Left cardiac atrium (tissue), 4 donors: ENCODE data around the gene PRKN. TPM values are rescaled to one million over a fixed set of nuclear protein-coding genes. Genes with fewer than 3 reads are reported as not detected.

Experiments used
- ATAC-seq, 2 donors: fragments of 200-7000 bp; cut with Tn5 transposase; one replicate each; pipeline ENCODE4 v1.9.1; 2020; ENCODE audit warnings: mild to moderate bottlenecking in 2 of 2, moderate library complexity in 2 of 2
- DNase-seq: peaks from one replicate; pipeline ENCODE4 v3.0.0-alpha.2; 2020
- intact Hi-C, 2 donors: fragments of 100-400 bp; cut with DNase I; formaldehyde crosslinking; loops; one replicate each; pipeline versions ENCODE4 v1.14.1 to v1.15.1; 2022 to 2023
- total RNA-seq, 2 donors: library from RNA; stranded (reverse); fragmentation: NEBNext Ultra II Directional; extraction: Animal tissue kit (Norgen Biotek cat#: 25700); gene quantifications; one replicate each; pipeline ENCODE4 v1.2.1, GENCODE V29; 2021
- donor health status: DM: no; HTN: yes; CAD: no.
- donor health status: DM: no; HTN: yes; CAD: no; lungs with severe emphysema.
- donor health status: DM: yes; HTN: yes; CAD: no.
- donor health status: Dilated cardiomyopathy.

Gene PRKN
- total RNA-seq, 2 donors from 2014 or later: 13.8 to 22.2 TPM

DNA sequence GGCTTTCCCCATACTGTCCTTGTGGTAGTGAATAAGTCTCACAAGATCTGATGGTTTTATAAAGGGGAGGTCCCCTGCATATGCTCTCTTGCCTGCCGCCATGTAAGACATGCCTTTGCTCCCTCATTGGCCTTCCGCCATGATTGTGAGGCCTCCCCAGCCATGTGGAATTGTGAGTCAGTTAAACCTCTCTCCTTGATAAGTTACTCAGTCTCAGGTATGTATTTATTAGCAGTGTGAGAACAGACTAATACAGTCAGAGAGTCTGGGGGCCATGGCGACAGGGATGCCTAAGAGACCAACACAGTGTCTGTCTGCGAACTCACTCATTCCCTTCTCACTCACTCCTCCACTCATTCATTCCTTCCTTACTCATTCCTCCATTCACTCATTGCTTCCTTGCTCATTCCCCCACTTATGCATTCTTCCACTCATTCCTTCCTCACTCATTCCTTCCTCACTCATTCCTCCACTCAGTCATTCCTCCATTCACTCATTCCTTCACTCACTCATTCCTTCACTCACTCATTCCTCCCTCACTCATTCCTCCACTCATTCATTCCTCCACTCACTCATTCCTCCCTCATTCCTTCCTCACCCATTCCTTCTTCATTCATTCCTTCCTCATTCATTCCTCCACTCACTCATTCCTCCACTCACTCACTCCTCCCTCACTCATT is 1316.2 kb downstream of the PRKN start:
- no peak for ATAC-seq
- no peak for DNase-seq
- intact Hi-C loops: loop anchor here in 1 of 2 donors (10.0 kb wide), 1 partner anchor 283 kb away; no protein-coding TSS in a partner anchor

DNA sequence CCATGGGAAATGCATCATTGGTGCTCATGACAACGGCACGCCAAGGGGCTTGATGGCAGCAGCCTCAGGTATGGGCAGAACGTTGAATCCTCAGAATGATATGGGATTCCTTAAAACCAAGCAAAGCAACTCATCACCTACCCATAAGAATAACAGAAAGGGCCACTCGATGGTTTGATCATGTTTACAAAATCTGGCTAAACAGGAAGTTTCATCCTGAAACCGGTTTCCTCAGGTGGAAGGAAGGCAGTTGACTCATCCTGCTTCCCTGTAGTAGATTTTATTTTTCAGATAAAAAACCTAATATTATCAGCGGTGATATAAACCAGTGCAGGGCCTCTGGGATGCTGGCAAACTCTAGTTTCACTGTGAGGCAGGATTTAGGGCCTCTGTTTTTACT is 1316.8 kb downstream of the PRKN start:
- DNase-seq (no peak), ATAC-seq (no peak)
- intact Hi-C loops: loop anchor here in 1 of 2 donors (10.0 kb wide), 1 partner anchor 284 kb away; no protein-coding TSS in a partner anchor

DNA sequence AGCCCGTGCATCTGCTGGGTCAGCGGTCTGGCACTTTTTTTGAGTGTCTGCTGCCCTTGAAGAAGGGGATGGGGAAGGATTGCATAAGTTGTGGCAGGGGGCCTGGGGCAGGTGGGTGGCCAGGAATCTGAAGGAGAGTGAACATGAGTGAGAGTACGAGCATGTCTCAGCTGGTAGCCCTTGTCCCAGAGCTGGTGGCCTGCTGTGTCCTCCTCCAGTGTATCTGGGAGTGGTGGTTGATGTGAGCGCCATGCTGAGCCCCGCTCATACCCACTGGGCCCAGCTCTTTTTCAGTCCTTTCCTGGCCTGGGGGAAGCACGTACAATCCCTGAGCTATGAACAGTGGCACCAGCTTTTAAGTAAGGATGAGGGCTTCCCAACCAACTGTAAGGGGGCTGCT is 1317.5 kb downstream of the PRKN start:
- ATAC-seq: no peak
- no peak for DNase-seq

DNA sequence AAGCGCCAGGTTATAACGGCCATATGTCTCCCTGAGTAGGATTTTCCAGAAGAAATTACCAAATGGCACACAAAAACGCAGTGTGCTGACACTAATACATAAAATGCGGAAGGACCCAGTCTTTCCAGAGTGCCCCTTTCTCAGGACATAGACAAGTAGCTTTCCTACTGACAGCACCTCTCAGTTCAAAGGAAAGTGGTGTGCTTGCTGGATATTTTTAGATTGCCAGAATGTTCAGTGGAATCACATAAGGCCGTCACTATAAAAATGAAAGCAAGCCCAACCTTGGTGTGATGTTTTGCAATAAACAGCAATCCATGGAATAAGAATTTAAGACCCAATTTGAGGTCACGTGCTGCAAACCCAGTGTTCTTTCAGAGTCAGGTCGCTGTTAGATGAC is 1318.2 kb downstream of the PRKN start:
- DNase-seq (no peak), ATAC-seq (no peak)

More for the DNA sequence above, 1317.5 kb downstream of the PRKN start:
- intact Hi-C loops: loop anchor here in 1 of 2 donors (10.0 kb wide), 1 partner anchor 285 kb away; no protein-coding TSS in a partner anchor

DNA sequence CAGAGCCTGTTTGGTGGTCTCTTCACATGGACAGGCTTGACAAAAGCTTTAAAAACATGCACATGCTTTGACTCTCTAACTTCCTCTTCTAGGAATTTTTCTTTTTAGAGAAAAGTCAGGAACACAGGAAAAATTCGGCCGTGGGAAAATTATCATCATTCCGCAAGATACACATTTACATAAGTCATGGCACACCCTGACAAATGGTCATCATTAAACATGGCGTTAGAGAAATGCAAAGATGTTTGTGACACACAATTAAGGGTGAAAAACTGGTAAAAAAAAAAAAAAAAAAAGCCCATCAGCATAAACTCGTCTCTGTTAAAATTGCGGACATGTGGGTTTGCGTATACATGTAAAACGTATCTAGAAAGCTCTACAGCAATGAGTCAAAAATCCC is 1319.5 kb downstream of the PRKN start:
- ATAC-seq: no peak
- intact Hi-C loops: no loop called here
- DNase-seq: no peak

More for the DNA sequence above, 1318.2 kb downstream of the PRKN start:
- intact Hi-C loops: no loop called here

DNA sequence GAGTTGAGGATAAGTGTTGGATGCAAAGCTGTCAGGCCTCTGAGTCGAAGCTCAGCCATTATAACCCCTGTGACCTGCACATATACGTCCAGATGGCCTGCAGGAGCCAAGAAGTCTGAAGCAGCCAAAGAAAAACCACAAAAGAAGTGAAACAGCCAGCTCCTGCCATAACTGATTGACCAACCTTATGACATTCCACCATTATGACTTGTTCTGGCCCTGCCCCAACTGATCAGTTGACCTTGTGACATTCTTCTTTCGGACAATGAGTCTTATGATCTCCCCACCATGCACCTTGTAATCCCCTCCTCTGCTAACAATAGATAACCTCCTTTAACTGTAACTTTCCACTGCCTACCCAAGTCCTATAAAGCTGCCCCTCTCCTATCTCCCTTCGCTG is 1320.0 kb downstream of the PRKN start:
- intact Hi-C loops: no loop called here
- DNase-seq (no peak), ATAC-seq (no peak)

DNA sequence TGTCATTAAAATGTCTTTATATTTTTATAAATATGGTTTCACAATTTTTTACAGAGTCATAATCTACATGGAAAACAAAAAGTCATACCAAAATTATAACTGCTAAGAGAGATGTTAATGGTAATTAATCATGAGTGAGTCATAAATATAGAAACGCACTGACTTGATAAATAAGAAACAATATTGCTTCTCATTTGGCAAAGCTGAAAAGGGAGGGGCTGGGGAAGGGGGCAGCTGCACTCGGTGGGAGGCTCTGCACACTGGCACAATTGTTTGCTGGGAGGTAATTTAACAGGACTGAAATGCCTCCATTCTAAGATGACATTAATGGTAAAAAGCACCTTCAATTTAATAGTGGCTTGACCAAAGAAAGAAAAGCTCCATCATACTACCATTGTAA is 1320.5 kb downstream of the PRKN start:
- DNase-seq (no peak), ATAC-seq (no peak)
- intact Hi-C loops: no loop called here

DNA sequence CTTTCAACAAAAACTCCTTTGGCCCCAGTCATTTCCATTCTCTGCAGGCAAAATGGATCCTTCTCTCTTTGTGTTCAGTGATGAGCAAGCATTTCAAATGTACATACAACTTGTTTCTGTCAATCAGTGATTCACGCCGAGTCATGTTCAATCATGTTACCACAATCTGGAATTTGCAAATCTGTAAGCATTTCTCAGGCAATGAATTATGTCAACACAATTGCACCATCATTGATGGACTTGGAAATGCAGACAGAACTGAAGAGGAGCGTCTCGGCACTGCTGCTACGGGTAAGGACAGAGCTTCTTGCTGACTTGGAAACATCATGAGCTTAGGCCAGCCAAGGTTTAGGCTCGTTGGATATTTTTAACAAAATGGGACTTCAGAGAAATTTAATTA is 1320.9 kb downstream of the PRKN start:
- ATAC-seq (no peak), DNase-seq (no peak)
- intact Hi-C loops: no loop called here

DNA sequence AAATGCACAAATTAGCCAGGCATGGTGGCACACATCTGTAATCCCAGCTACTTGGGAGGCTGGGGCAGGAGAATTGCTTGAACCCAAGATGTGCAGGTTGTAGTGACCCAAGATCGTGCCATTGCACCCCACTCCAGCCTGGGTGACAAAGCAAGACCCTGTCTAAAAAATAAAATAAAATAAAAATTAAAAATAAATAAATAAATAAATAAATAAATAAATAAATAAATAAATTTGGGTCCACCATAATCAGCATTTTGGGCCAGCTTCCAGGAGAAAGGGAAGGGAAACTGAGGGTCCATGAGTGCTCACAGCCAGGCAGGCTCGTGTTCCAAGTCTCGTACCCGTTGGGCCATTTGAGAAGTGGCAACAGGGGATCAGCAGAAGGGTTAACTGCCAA is 1322.1 kb downstream of the PRKN start:
- DNase-seq (no peak), ATAC-seq (no peak)
- intact Hi-C loops: no loop called here

DNA sequence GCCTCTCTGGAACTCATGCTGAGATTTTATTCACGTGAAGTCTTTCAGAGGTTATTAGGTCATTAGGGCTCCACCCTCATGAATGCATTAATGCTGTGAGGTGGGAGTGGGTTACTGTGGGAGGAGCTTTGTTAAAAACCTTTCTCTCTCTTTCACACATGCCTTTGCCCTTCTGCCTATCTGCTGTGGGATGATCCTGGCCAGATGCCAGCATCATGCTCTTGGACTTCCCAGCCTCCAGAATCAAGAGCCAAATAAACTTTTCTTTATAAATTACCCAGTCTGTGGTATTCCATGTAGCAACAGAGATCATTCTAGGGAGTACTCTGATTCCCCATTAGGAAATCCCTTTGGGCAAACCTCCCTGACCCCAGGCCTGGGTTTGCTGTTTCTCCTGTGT is 1323.8 kb downstream of the PRKN start:
- ATAC-seq (no peak), DNase-seq (no peak)
- intact Hi-C loops: no loop called here

DNA sequence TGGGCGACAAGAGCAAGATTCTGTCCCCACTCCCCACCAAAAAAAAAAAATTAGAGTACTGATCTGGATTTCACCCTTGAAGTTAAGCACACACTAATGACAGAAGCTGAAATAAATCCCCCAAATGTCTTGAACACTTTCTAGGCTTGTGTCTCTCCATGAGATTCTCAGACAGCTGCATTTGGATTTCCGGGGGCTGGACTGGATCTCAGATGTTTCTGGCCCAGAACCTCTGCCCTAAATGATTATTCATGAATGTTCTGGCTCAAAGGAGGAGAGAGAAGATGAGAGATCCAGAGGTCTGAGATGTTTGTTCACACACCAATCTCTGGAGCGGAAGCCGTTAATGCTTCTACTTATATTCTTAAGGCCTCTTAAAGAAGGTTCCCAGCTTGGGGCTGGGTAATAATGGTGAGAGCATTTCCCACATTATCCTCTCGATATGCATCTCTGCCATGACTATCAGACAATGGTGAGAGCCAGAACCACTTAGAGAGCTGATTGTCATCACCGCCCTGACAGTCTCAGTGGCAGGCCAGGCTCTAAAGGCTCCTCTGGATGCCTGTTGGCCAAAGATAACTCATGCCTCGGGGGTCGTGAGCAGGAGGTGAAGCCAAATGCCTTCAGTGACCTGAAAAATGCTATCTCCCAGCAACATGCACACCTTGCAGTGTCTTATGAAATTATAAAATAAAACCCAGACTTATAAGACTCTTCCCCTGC is 1325.8 kb downstream of the PRKN start:
- ATAC-seq: peak in 1 of 2 donors; percentile 12
- no peak for DNase-seq
- intact Hi-C loops: no loop called here

DNA sequence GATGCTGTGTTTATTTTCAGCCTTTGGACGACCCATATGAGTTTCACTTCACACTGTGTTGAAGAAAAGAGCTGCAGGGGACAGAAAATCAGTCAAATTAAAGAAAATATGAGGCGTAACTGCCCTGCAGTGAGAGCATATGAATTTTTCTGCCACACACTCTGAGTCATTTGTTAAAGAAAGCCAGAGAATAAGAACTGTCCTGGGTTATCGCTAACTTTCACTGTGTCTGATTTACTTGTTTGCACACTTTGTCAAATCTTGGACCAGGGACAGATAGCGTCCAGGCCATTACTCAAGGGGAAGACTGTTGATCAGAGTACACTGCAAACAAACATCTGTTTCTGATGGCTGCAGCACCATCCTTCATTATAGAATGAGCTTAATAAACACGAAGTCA is 1326.9 kb downstream of the PRKN start:
- intact Hi-C loops: no loop called here
- DNase-seq (no peak), ATAC-seq (peak in 1 of 2 donors; percentile 38)

DNA sequence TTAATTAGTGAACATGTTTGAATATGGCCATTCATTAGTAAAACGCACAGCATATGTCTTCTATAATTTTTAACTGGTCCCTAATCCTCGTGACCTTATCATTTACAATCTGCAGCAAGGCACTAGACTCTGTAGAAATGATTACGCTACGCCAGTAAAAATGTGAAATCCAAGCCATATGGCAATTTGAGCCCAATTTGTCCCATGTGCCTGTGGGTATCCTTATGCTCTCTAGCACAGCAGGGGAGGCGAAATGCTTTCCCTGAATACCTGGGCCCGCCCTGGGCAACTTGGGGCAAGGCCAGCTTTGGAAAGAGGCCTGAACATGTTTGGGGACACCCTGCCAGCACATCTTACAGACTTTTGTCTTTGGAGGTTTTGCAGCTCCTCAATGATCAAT is 1331.0 kb downstream of the PRKN start:
- intact Hi-C loops: no loop called here
- ATAC-seq: no peak
- DNase-seq: no peak

DNA sequence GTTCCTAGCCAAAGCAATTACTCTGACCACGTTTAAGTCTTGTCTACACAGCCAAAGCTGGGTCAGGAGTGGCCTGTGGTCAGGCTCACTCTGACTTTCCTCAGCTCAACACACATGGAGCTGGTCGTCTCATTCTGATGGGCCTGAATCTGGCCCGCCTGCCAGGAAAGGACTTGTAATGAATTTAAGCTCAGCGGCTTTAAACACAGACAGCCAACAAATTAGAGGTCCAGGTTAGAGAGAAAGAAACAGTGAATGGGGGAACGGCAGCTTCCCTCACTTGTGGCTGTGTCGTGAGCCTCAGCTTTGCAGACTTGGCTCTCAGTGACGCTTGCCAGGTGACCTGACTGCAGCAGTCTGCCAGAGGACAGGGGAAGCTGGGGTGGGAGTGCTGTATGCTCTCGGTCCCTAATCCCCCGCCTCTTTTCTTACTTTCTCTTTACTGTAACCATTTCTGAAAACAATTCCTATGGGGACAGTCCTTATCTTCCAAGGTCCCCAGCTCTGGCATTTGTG is 1331.8 kb downstream of the PRKN start:
- DNase-seq (no peak), ATAC-seq (no peak)
- intact Hi-C loops: no loop called here

DNA sequence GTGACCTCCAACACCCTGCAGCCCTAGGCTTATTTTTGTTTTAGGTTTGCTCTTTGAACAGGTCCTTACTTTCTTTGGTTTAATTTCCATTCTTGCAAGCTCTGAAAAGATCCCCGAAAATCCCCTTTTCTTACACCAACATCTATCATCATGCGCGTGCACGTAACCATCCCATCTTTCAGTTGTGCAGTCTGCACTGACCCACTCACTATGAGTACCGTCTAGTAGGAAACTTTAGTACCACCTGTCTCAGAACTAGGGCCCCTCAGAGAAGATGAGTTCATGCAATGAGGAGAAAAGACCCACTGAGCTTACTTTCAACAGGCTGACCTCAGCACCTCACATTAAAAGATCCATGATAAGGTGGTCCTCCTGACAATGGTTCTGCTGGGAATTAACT is 1333.1 kb downstream of the PRKN start:
- no peak for DNase-seq
- ATAC-seq: no peak
- intact Hi-C loops: loop anchor here in 1 of 2 donors (5.0 kb wide), 1 partner anchor 303 kb away; no protein-coding TSS in a partner anchor

DNA sequence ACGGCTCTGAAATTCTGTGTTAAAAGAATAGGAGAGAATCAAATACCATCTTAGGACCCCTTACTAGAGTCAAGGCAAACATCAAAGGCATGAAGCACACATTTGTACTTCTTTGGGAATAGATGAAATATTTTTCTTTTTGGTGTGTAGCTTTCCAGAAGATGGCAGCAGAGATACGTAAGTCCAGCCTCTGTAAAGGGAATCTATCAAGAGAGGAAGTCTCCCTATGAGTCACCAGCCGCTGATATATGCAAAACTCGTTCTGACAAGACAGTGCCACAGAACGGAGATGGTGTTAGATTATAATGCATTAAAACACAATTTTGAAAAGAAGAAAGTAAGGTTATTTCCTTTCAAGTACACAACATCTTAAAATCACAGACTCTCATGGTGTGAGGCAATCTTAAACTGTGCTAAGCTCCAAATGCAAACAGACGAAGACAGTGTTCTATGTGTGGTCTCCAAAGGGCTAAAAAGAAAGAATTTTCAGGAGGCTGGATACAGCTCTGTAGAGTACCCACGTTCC is 1333.7 kb downstream of the PRKN start:
- ATAC-seq (peak; percentile 91 to 96), DNase-seq (no peak)
- intact Hi-C loops: loop anchor here in 1 of 2 donors (5.0 kb wide), 1 partner anchor 303 kb away; no protein-coding TSS in a partner anchor

DNA sequence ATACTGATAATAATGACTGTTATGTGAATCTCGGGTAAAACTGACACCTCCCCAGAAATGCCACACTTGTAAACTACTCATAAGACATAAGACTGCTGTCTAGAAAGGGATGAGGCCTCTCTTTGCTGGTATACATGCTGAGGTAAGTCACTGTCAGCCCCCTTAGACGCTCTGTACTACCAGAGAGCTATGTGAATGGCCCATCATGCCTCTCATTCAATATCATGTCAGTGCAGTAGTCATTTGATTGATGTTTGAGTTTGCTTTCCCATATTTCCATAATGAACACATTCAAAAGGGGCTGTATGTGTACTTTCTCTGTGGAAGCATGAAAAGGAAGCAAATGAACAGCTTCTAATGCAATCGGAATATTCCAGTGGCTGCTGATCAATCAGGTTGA is 1334.3 kb downstream of the PRKN start:
- intact Hi-C loops: loop anchor here in 1 of 2 donors (5.0 kb wide), 1 partner anchor 304 kb away; no protein-coding TSS in a partner anchor
- DNase-seq (no peak), ATAC-seq (no peak)

DNA sequence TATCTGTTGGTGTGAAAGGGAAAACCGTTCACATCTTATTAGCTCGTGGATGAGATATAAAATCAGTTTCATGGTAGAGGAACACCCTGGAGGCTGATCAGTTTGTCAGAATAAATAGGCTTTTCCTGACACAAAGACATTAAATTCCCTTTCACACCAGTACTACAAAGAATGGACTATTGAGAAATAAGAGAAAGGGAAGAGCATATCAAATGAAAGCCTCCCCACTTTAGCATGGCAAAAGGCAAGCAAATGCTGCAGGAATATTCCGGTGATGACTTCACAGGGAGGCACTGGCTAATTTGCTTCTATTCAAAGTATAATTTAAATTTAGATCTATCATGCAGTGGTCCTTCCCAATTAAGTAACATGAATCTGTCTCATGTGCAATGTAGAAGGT is 1337.8 kb downstream of the PRKN start:
- intact Hi-C loops: loop anchor here in 1 of 2 donors (5.0 kb wide), 1 partner anchor 308 kb away; no protein-coding TSS in a partner anchor
- DNase-seq (no peak), ATAC-seq (no peak)

DNA sequence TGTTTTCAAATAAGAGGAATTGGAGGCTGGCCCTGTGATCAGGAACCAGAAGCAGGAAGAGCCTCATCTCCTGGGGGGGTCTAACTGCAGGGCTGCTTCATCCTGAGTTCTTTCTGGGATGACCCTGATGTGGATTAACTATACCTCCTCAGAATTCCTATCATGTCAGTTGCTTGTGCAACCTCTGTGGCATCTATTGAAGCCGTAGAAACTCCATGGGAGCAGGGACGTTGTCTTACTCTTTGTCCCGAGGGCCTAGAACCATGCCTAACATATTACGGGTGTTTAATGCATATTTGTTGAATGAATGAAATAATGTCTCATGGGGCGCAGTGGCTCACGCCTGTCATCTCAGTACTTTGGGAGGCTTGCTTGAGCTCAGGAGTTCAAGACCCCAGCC is 1343.6 kb downstream of the PRKN start:
- intact Hi-C loops: no loop called here
- no peak for DNase-seq
- ATAC-seq: no peak
